ENCODE results near the gene IL1B.

DNA sequence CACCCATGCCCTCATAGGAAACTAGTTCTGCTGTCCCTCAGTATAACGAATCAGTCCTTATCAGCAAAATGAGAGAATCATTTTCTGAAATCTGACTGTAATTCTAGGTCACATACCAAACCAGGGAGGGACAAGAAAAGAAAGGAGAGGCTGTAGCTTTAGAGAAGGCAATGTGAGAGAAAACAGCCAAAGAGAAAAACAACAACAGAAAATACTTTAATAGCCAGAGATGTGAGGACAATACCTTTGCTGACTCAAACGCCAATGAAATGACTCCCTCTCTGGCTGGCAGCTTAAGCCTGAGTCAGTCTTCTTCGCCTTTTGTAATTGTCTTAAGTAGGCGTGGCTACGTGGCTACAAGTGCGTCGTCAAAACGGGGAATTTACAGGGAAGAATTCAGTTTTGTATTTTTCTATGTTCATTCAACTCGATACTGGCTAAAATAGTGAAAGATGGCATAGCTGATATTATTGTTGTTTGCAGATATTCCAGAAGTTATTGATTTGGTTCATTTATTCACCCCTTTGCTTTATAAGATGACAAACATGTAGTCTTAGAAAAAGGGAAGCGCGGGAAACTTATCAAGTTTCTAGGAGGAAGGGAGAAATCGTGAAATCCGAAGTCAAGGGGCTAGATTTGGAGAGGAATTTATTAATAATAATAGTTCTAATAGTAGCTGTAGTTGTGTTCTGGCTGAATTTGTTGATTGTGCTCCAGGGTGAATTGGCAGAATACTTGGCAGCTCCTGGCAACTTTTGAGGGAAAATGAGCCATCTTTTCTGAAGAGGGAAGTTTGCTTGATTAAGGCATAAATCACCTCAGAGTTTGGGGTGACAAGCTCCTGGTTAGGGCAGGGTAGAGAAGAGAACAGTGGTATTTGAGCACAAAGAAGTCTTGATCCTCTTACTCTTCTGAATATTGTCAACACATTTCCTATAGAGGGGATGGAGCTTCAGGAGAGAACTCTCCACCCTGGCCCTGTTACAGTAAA is 52.1 kb downstream of the IL1B start, which contains the start of gene IL1A:
- TF ChIP-seq, protein P1, sequence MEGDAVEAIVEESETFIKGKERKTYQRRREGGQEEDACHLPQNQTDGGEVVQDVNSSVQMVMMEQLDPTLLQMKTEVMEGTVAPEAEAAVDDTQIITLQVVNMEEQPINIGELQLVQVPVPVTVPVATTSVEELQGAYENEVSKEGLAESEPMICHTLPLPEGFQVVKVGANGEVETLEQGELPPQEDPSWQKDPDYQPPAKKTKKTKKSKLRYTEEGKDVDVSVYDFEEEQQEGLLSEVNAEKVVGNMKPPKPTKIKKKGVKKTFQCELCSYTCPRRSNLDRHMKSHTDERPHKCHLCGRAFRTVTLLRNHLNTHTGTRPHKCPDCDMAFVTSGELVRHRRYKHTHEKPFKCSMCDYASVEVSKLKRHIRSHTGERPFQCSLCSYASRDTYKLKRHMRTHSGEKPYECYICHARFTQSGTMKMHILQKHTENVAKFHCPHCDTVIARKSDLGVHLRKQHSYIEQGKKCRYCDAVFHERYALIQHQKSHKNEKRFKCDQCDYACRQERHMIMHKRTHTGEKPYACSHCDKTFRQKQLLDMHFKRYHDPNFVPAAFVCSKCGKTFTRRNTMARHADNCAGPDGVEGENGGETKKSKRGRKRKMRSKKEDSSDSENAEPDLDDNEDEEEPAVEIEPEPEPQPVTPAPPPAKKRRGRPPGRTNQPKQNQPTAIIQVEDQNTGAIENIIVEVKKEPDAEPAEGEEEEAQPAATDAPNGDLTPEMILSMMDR (IDR thresholded peaks at IDR 0.05), result no peak
- TF ChIP-seq POLR2A (IDR thresholded peaks at IDR 0.05), result no peak
- TF ChIP-seq POLR2AphosphoS5 (IDR thresholded peaks at IDR 0.05), result no peak
